Stimulated activated CD8-positive, alpha-beta memory T cell treated with anti-CD3 and anti-CD28 coated beads, Interleukin-7, amount 100 ng/mL, for 48 hours (primary cell): Measurements from ENCODE around the gene AQP10.
"Not testable (repeated sequence)": the region's sequence is repeated elsewhere in the genome, so short reads cannot be mapped to it uniquely, and the experiment has no call there.

Source experiments
- DNase-seq, 2 donors: peaks; one replicate each; pipeline ENCODE4 v3.0.0-alpha.2; 2020; ENCODE audit warnings: low read depth in 1 of 2; ENCODE audit errors: extremely low read depth in 1 of 2

AQP10 gene

DNA sequence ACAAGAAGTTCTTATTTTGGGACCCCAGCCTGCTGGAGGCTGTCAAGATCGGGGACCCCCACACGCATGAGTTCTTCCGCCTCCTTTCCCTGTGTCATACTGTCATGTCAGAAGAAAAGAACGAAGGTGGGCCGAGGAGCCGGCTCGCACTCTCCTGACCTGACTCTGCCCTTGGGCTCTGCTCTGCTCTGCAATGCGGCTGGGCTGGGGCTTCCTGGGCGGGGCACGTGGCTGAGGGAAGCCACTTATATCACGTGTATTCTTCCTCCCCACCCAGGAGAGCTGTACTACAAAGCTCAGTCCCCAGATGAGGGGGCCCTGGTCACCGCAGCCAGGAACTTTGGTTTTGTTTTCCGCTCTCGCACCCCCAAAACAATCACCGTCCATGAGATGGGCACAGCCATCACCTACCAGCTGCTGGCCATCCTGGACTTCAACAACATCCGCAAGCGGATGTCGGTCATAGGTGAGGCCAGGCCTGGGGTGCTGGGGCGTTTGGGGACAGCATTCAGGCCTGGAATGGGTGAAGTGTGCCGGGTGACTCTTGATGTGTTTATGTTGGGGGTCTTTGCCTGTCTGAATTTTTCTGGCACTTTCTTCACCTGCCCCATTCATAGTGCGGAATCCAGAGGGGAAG lies 22.1 kb downstream of the AQP10 start:
- DNase-seq, result peak; percentile 51 to 65

DNA sequence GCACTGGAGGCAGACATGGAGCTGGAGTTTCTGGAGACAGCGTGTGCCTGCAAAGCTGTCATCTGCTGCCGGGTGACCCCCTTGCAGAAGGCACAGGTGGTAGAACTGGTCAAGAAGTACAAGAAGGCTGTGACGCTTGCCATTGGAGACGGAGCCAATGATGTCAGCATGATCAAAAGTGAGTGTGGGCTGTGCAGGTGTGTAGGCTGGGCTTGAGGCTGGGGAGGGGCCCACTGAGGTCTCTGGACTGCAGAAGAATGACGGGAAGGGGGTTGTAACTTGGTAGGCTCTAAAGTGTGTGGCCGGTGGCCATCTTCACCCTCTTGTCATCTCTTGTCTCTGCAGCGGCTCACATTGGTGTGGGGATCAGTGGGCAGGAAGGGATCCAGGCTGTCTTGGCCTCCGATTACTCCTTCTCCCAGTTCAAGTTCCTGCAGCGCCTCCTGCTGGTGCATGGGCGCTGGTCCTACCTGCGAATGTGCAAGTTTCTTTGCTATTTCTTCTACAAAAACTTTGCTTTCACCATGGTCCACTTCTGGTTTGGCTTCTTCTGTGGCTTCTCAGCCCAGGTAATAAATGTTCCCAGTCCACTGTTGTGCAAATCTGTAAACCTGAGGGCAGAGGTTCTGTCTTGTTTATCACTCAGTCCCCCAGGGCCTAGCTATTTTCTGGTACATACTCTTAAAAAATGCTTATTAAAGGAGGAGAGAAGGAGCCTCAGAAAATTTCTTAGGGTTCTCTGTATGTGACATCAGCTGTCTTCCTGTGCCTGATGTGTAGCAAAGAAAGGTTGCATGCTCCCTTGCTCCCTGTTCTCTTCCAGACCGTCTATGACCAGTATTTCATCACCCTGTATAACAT lies 24.3 kb downstream of the AQP10 start:
- no peak for DNase-seq

DNA sequence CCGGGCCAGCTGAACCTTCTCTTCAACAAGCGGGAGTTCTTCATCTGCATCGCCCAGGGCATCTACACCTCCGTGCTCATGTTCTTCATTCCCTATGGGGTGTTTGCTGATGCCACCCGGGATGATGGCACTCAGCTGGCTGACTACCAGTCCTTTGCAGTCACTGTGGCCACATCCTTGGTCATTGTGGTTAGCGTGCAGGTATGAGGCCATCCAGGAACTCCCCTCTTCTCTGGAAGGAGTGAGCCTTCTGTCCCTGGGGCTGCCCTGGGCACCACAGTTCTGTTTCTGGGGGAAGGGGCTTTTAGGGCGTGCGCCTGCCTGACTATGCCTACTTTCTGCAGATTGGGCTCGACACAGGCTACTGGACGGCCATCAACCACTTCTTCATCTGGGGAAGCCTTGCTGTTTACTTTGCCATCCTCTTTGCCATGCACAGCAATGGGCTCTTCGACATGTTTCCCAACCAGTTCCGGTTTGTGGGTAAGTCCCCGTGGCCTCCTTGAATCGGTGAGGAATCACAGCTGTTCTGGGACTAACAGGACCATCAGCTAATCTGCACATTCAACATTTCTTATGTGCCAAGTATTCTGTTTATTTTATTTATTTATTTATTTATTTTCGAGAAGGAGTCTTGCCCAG lies 25.5 kb downstream of the AQP10 start:
- no peak for DNase-seq

DNA sequence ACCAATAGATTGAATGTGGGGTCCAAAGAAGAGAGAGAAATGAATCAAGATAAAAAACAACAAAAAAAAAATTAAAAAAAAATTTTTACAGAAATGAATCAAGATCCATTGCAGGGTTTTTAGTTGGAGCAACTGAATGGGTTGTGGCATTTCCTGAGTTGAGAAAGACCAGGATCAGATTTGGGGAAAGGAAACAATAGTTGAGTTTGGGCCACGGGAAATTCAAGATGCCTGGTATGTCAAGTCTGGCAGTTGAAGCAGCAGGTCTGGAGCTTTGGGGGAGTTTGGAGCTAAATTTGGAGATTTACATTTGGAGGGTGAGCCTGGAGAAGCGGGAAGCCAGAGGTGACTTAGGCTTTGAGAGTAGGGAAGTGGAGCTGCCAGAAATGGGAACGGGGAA lies 27.1 kb downstream of the AQP10 start:
- no peak for DNase-seq

DNA sequence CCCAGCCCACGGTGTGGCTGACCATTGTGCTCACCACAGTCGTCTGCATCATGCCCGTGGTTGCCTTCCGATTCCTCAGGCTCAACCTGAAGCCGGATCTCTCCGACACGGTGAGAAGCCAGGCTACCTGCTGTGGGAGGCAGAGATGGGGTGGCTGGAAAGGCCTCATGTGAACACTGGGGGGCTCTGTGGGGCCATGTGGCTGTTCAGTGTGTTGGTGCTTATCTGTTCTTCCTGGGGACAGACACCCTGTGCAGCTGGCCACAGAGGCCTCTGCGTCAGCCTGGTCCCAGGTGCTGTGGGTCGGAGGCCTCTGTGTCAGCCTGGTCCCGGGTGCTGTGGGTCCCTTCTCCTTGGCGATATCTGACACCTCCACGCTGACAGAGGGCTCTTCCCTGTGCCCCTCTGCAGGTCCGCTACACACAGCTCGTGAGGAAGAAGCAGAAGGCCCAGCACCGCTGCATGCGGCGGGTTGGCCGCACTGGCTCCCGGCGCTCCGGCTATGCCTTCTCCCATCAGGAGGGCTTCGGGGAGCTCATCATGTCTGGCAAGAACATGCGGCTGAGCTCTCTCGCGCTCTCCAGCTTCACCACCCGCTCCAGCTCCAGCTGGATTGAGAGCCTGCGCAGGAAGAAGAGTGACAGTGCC lies 27.7 kb downstream of the AQP10 start:
- no peak for DNase-seq

DNA sequence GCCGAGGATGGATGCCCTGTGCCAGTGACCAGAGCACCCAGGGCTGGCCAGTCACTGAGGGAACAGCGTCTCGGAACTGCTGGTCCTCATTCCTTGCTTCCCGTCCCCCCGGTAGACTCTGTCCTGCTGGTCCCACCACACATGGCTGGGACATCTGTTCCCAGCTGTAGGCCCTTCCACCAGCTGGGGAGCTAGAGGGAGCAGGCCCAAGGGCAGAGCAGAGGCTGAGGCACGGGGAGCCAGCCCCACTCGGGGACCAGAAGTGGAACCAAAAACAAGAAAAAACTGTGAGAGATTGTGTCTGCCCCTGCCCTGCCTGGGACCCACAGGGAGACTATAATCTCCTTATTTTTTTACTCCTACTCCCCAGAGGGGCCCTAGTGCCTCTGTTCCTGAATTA lies 28.2 kb downstream of the AQP10 start:
- no peak for DNase-seq

DNA sequence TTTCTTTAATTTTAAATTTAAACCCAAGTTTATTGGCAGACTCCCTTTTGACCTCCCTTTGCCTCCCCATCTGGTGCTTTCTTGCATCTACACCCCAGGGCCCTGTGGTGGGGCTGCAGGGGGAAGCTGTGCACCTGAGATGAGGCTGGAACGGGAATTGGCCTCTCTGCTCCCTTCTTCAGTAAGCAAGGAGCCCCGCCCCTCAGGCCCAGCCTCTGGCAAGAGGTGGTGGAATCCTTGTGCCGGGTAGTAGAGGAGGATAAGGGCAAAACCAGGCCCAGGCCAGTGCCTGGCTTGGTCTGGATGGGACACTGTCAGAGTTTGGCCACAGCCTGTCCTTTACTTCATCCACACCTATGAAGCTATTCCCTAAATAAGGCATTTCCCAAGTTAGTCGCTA lies 29.5 kb downstream of the AQP10 start:
- DNase-seq, result no peak

DNA sequence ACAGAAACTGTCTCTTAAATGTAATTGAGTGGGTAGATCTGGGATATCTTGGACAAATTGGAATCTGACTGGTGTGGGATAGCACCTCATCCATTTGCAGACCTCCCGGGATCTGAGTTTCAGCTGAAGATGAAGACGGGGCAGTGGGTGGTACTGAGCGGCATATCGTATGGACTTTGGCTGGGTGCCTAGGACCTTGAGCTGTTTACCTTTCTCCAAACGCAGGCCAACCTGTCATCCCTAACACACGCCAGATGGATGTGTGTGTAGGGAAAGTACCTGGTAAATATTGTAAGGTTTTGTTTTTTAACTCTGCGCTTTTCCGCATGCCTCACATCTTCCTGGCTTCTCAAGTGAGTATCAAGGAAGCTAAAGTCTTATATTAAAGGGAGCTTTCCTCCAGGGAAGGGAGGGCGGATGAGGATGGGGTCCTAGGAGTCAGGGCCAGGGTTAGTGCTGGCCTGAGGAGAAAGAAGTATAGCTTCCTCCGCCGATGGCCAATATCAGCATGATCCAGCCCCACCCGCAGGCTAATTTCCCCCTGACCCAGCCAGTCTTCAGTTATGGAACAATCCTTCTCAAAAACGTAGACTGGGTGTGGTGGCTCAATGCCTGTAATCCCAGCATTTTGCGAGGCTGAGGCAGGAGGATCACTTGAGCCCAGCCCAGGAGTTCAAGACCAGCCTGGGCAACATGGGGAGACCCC lies 30.6 kb downstream of the AQP10 start:
- DNase-seq, result no peak

DNA sequence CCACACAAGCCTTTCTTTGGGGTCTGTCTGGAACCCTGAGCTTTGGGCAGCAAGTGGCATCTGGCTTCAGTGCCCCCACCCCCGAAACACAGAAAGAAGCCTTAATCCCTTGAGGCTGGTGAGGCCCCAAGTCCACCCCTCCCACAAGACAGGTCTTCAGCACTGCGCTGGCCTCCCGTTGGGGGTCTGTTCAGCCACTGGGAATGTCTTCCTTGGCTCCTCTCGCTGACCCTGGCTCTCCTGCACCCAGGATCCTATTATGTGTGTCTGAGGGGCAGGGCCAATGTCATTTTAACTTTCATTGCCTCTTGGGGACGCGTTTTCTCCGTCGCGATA lies 31.3 kb downstream of the AQP10 start:
- DNase-seq, result no peak

DNA sequence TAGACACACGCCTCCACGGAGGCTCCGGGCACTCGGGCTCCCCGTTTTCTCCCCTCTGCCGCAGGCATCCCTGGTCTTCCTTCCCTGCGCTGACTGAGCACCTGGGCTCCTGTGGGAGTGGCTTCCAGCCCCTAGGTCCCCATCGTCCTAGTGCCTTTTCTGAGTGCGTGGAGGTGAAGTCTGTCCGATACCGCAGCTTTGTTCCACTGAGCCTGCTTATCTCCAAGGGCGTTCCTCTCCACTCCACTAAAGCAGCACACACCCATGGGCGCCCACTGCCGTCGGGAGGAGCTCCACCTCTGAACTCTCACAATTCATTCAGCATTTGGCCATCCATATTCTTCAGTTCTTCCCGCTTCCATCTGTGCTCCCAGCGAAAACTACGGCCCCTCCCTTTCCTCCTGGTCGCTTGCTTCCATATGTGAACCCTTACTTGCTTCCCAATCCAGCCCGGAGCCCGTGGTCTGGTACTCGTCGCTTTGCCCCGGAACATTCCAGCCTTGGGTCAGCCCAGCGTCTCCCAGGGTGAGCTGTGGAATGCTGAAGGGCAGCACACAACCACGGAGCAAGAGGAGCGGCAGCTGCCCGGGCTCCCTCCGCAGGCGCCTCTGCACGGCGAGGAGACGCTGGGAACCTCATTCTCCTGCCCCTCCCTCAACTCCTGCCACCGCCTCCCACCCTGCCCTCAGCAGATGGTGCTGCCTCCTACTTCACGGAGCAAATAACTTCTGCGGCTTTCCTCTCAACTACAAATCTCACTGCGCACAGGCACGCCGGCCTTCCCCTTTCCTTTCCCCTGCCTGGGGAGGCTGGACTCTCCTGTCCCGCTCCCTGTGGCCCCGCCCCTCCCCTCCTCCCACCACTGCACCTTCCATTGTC lies 31.9 kb downstream of the AQP10 start:
- DNase-seq, result no peak

DNA sequence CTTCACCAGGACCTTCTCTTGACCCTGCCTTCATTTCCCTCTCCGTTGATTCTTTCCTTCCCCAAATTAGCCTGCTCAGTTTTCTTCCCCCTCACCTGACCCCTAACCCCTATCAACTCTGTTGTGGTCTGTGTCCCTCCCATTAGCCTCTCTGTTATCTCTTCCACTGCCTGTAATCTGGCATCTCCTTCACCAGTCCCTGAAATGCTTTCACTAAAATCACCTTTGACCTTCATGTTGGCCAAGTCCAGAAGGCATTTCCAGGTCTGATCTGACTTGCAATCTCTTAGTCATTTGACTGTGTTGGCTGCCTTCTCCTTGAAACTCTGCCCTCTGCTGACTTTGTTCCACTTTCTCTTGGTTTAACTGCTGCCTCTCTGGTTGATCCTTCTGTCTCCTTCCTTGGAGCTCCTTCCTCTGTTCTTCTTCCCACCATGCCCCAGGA lies 32.6 kb downstream of the AQP10 start:
- no peak for DNase-seq

DNA sequence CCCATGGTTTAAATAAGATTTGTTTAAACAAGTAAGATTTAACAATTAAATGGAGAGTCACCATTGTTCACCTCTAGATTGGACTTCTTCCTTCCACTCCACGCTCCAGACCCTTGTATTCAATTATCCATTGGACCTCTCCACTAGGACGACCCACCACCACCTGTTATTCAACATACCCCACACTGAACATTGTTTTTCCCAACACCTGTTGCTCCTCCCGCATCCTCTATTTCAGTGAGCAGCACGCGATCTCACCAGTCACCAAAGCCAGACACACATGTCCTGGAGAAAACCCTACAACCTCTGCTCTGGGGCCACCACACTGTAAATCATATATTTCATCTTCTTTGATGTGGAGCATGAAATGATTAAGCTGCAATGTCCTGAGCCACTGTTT lies 33.1 kb downstream of the AQP10 start:
- no peak for DNase-seq

DNA sequence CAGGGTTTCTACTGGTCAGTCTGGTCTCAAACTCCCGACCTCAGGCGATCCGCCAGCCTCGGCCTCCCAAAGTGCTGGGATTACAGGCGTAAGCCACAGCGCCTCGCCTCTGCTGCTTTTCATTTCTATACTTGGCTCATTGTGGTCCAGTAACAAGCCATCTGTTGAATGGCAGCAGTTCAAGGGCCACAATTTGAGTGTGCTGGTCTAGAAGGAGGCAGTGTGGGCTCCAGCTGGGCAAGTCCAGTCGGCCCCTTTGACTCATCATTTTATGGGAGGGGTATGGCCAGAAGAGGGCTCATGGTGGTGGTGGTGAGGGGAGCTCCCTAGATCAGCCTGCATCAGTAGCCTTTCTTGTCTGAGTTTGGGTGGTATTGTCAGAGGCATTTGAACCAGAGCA lies 37.6 kb downstream of the AQP10 start:
- DNase-seq, result no peak

DNA sequence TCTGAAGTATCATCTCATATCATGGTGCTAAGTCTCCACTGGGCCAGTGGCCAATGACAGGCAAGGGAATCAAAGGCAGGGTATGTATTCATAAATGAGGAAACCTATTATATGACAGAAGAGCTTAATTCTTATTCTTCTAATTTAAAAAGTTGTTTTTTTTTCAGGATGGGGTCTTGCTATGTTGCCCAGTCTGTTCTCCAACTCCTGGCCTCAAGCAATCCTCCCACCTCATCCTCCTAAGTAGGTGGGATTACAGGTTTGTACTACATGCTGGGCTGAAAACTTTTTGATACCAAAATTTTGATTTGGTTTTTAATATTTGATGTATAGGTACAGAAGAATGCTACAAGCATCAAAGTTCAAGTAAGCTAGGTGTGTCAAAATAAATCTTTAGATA lies 39.4 kb downstream of the AQP10 start:
- no peak for DNase-seq

DNA sequence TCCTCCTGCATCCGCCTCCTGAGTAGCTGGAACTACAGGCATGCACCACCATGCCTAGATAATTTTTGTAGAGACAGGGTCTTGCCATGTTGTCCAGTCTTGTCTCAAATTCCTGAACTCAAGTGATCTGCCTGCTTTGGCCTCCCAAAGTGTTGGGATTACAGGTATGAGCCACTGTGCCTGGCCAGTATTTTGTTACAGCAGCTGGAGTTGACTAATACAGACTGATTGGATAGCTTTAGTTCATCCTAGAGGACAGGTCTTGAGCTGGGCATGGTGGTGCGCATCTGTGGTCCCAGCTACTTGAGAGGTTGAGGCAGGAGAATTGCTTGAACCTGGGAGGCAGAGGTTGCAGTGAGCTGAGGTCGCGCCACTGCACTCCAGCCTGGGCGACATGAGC lies 40.0 kb downstream of the AQP10 start:
- DNase-seq, result not testable (repeated sequence)

DNA sequence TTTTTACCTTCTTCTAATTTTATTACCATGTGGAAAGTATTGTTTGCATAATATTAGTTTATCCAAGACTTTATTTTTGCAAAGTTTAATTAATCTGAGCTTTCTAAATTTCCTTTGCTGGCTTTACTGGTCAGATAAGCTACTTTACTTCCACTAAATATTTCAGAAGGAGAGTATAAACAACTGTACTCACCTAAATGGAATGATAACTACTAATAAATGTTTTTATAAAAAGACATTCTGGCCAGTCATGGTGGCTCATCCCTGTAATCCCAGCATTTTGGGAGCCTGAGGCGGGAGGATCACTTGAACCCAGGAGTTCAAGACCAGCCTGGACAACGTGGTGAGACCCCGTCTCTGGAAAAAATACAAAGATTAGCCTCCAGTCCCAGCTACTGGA lies 40.5 kb downstream of the AQP10 start:
- DNase-seq, result no peak

DNA sequence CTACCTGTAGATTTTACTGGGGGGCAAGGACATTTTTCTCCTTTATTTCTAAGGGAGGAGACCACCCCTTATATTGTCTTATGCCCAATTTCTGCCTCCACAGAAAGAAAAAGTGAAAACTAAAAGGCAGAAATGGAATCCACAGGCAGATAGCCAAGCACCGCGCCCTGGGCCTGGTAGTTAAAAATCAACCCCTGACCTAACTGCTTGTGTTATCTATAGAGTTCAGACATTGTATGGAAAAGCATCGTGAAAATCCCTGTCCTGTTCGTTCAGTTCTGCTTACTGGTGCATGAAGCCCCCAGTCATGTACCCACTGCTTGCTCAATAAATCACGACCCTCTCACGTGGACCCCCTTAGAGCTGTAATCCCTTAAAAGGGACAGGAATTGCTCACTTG lies 50.5 kb downstream of the AQP10 start:
- no peak for DNase-seq

DNA sequence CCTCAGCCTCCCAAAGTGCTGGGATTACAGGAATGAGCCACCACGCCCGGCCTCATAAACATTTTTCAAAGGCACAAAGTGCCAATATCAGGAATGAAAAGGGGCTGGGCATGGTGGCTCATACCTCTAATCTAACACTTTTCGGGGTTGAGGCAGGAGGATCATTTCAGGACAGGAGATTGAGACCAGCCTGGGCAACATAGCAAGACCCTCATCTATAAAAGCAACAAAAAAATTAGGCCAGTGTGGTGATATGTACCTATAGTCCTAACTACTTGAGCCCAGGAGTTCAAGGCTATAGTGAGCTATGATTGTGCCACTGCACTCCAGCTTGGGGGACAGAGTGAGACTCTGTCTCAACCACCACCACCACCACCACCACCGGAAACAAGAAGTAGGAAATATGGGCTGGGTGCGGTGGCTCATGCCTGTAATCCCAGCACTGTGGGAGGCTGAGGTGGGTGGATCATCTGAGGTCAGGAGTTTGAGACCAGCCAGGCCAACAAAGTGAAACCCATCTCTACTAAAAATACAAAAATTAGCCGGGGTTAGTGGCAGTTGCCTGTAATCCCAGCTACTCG lies 53.0 kb downstream of the AQP10 start:
- not testable (repeated sequence) for DNase-seq
